HL-60 (cell line): Measurements from ENCODE around the gene DOK7.

ENCODE experiments used
- CTCF ChIP-seq: IDR thresholded peaks from one replicate; pipeline ENCODE4 v1.5.1; 2011; ENCODE audit warnings: low read length, control low read depth, inconsistent platforms; ENCODE audit not compliant: insufficient read depth
- GABPA ChIP-seq: IDR thresholded peaks from 2 replicates; pipeline ENCODE4 v1.6.1; 2012; ENCODE audit warnings: low read depth
- POLR2AphosphoS5 ChIP-seq: IDR thresholded peaks from 2 replicates; pipeline ENCODE4 v1.6.1; 2012; ENCODE audit warnings: low read depth
- SPI1 ChIP-seq: IDR thresholded peaks from 2 replicates; pipeline ENCODE4 v1.6.1; 2012; ENCODE audit warnings: low read depth, mild to moderate bottlenecking, borderline replicate concordance
- TF ChIP-seq, protein P1 (sequence below): IDR thresholded peaks from 2 replicates; pipeline ENCODE4 v1.6.1; 2012; ENCODE audit warnings: low read depth; ENCODE audit not compliant: insufficient replicate concordance

GRCh38 chr4:3419836-3420605 lies 43.1 kb upstream of the DOK7 start:
- TF ChIP-seq CTCF (no peak), POLR2AphosphoS5 (no peak), SPI1 (no peak), GABPA (no peak)
- TF ChIP-seq, protein P1, sequence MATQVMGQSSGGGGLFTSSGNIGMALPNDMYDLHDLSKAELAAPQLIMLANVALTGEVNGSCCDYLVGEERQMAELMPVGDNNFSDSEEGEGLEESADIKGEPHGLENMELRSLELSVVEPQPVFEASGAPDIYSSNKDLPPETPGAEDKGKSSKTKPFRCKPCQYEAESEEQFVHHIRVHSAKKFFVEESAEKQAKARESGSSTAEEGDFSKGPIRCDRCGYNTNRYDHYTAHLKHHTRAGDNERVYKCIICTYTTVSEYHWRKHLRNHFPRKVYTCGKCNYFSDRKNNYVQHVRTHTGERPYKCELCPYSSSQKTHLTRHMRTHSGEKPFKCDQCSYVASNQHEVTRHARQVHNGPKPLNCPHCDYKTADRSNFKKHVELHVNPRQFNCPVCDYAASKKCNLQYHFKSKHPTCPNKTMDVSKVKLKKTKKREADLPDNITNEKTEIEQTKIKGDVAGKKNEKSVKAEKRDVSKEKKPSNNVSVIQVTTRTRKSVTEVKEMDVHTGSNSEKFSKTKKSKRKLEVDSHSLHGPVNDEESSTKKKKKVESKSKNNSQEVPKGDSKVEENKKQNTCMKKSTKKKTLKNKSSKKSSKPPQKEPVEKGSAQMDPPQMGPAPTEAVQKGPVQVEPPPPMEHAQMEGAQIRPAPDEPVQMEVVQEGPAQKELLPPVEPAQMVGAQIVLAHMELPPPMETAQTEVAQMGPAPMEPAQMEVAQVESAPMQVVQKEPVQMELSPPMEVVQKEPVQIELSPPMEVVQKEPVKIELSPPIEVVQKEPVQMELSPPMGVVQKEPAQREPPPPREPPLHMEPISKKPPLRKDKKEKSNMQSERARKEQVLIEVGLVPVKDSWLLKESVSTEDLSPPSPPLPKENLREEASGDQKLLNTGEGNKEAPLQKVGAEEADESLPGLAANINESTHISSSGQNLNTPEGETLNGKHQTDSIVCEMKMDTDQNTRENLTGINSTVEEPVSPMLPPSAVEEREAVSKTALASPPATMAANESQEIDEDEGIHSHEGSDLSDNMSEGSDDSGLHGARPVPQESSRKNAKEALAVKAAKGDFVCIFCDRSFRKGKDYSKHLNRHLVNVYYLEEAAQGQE = no peak
